SK-N-SH (cell line): ENCODE results near the gene FCER1G.

Source experiments
- CTCF ChIP-seq: fragments of 200-600 bp; sonication (generic); IDR thresholded peaks from 2 replicates; pipeline ENCODE4 v1.6.1; 2017; ENCODE audit warnings: antibody characterized with exemption, mild to moderate bottlenecking, moderate library complexity
- GABPA ChIP-seq: IDR thresholded peaks from 2 replicates; pipeline ENCODE4 v1.4.0; 2012; ENCODE audit warnings: low read depth, mild to moderate bottlenecking
- TAF1 ChIP-seq: IDR thresholded peaks from 2 replicates; pipeline ENCODE4 v1.6.1; 2012; ENCODE audit warnings: low read depth, mild to moderate bottlenecking, low read length, moderate library complexity, borderline replicate concordance

- TF ChIP-seq TAF1 (no peak), CTCF (no peak), GABPA (no peak)
Observed at GRCh38 chr1:161219078-161219892, 4.2 kb downstream of the FCER1G start.
